ENCODE data around the gene MGMT.

The MGMT gene

GRCh38 chr10:129544205-129545202, 77.5 kb downstream of the MGMT start:
- DNase-seq (no peak), ATAC-seq (no peak)

GRCh38 chr10:129545261-129545660, 78.2 kb downstream of the MGMT start:
- ATAC-seq (no peak), DNase-seq (no peak)

DNA sequence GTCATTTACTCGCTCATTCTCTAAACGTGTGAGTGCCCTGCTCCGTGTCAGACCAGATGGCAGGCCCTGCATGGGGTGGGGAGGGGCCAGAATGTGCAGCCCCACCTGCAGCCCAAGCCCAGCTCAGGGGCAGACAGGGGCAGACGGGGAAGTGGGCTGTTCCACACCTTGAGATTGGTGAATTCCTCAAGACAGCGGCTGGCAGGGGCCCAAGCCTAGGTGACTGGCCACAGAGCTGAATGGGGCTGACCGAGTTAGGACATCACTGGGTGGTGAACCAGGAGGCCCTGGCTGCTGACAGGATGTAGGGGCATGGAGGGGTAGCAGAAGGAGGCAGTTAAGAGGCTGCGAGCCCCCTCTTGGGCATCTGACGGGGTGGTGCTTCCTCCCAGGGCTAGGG, 79.1 kb downstream of the MGMT start:
- no peak for DNase-seq
- ATAC-seq: no peak

- DNase-seq: no peak
- ATAC-seq: no peak
Observed at GRCh38 chr10:129547608-129548007, 80.6 kb downstream of the MGMT start.

DNA sequence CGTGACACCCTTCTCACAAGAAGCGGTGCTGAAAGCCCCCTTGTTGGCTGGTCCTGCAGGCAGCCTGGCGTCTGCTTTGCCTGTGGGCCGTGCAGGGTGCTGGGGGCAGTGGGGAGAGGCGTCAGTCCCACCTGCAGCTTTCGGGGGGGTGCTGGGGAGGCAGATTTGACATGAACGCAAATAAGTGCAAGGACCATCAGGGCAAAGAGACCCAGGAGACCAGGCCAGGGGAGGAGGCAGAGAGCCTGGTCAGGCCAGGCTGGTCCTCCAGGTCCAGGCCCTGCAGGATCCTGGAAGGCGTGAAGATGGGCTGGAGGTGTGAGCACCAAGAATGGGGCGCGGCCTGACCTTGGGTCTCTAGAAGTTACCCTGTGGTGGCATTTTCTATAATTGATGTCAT, 81.6 kb downstream of the MGMT start:
- ATAC-seq: no peak
- no peak for DNase-seq

DNA sequence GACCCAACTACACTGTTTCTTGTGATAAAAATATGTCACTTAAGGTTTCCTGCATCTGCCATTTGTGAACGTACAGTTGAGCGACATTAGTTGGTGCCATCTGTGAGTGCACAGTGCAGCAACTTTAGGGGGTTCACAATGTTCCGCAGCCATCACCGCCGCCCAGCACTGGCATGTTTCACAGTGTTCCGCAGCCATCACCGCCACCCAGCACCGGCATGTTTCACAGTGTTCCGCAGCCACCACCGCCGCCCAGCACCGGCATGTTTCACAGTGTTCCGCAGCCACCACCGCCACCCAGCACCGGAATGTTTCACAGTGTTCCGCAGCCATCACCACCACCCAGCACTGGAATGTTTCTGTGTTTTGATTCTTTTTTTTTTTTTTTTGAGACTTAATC, 83.0 kb downstream of the MGMT start:
- DNase-seq (no peak), ATAC-seq (no peak)

GRCh38 chr10:129550658-129551057, 83.6 kb downstream of the MGMT start:
- DNase-seq: no peak

GRCh38 chr10:129552119-129552518, 85.1 kb downstream of the MGMT start:
- DNase-seq: no peak
- ATAC-seq: no peak

More at GRCh38 chr10:129550658-129551057, 83.6 kb downstream of the MGMT start:
- ATAC-seq: no peak

DNA sequence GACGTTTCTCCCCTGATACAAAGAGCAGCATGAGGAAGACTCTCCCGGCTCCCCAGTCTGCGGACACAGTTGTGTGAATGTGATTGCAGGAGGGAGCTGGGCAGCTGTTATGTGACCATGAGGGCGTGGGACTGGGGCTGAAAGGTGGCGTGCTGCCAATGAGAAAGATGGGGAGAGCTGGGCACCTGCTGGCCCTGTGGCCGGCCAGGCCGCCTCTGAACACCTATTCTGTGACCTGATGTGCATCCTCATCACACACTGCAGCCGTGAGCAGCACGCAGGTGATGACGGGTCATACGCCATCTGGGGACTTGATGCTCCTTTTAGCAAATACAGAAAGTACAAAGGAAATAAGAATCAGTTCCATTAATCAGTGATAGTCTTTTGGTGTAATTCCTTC, 86.9 kb downstream of the MGMT start:
- DNase-seq (no peak), ATAC-seq (no peak)

- DNase-seq: no peak
- ATAC-seq: no peak
Observed at GRCh38 chr10:129556316-129556715, 89.3 kb downstream of the MGMT start.

DNA sequence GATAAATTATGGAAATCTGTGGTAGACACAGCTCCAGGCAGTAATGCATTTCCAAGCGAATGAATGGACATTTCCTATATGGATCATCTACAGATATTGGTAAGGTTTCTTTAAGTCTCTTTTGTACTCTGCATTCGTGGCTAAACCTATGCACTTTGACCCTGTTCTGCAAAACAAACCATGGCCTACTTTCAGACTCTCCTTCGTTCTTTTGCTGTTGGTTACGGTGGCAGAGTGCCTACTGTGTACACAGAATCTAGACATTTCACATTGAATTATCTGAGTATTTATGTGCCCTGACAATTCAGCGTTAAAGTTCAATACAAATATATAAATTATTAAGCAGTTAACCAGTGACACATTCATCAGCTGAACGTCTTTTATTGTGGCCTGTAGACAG, 93.3 kb downstream of the MGMT start:
- no peak for ATAC-seq
- DNase-seq: no peak

- ATAC-seq: no peak
- no peak for DNase-seq
Observed at GRCh38 chr10:129562487-129562886, 95.4 kb downstream of the MGMT start.

GRCh38 chr10:129564923-129565322, 97.9 kb downstream of the MGMT start:
- DNase-seq (no peak), ATAC-seq (no peak)

GRCh38 chr10:129568583-129569344, 101.7 kb downstream of the MGMT start:
- ATAC-seq: no peak
- no peak for DNase-seq

DNA sequence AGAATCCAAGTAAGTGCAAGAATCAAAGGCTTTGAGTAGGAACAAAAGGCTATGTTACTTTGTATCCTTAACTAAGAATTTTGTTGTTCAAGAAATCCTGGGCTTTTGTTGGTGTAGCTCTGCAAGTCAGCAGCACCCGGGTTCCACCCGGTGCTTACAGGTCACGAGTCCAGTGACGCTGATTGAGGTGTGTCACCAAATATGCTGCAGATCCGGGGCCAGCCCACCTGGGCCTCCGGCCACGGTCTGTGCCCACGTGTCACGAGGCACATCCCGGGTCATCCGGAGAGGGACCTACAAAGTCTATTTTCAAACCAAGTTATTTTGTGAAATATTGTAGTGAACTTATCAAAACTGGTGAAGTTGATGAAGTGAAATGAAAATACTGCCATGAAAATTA, 103.1 kb downstream of the MGMT start:
- ATAC-seq: no peak
- DNase-seq: no peak

- DNase-seq (no peak), ATAC-seq (no peak)
Observed at GRCh38 chr10:129579228-129579627, 112.2 kb downstream of the MGMT start.

GRCh38 chr10:129580010-129580409, 113.0 kb downstream of the MGMT start:
- ATAC-seq (no peak), DNase-seq (no peak)

- DNase-seq: no peak
- ATAC-seq: no peak
Observed at GRCh38 chr10:129580901-129581300, 113.9 kb downstream of the MGMT start.

GRCh38 chr10:129581827-129582411, 114.9 kb downstream of the MGMT start:
- DNase-seq (no peak), ATAC-seq (no peak)

GRCh38 chr10:129583831-129584230, 116.8 kb downstream of the MGMT start:
- no peak for DNase-seq
- no peak for ATAC-seq

- DNase-seq (no peak), ATAC-seq (no peak)
Observed at GRCh38 chr10:129586898-129587443, 119.9 kb downstream of the MGMT start.

DNA sequence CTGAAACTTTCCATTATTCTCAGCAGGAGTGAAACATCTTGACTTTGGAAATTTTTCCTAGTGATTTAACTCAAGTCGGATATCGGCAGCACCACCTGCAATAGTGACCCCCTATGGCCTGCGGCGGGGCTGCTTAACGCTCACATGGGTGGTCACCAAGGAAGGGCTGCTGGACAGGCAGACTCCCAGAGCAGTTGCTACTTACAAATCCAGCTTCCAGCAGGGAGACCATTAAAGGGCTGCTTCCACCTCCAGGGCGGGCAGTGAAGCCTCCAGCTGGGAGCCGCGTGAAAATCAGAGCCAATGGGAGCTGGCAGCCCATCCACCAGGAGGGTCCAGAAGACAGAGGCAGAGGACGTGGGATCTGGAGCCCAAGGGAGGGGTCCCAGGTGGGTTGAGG, 122.5 kb downstream of the MGMT start:
- DNase-seq (no peak), ATAC-seq (no peak)

DNA sequence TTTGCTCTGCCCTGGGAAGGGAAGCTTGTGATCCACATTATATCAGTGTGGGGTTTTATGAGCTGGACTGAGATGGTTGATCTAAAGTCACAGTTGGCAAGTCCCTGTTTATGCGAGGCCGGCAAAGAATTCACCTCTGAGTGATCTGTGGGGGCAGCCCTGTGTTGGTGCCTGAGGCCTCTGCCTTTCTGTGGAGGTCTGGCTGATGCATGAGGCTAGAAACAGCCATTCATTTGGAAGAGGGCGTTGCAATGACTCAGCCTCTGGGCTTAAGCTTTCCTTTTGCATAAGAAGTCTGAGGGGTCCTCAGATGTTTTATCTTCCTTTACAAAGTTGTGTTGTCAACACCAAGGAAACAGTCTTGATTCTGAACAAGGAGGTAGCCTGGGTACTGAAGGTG, 126.9 kb downstream of the MGMT start:
- ATAC-seq (no peak), DNase-seq (no peak)
